ENCODE results near the gene KRTAP5-4.

GRCh38 chr11:1628506-1629325 is 6.8 kb upstream of the KRTAP5-4 start:
- TF ChIP-seq CTCF (IDR thresholded peaks at IDR 0.05): peak; percentile 37 to 87 (median 83)
- no peak for TF ChIP-seq POLR2A (IDR thresholded peaks at IDR 0.05)

Data from testis (tissue), 2 donors.